ENCODE measurements around the gene SH3GL1.
"Not testable (repeated sequence)": the region's sequence is repeated elsewhere in the genome, so short reads cannot be mapped to it uniquely, and the experiment has no call there.

DNA sequence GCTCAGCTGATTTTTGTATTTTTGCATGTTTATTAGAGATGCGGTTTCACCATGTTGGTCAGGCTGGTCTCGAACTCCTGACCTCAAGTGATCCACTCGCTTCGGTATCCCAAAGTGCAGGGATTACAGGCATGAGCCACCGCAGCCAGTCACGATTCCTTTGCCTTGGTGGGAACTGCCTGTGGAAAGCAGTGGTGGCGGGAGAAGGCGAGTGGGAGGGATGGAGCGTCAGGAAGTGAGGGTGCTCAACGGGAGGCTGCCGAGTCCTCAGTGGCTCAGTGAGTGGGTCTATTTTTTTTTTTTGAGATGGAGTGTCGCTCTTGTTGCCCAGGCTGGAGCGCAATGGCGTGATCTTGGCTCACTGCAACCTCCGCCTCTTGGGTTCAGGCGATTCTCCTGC, 51.1 kb downstream of the SH3GL1 start:
- TF ChIP-seq POLR2AphosphoS5 (IDR thresholded peaks at IDR 0.05; ENCODE audit: low read depth, low read length); RCOR1 (IDR thresholded peaks at IDR 0.05; ENCODE audit: low read length): not testable (repeated sequence)
- TF ChIP-seq, protein P1, sequence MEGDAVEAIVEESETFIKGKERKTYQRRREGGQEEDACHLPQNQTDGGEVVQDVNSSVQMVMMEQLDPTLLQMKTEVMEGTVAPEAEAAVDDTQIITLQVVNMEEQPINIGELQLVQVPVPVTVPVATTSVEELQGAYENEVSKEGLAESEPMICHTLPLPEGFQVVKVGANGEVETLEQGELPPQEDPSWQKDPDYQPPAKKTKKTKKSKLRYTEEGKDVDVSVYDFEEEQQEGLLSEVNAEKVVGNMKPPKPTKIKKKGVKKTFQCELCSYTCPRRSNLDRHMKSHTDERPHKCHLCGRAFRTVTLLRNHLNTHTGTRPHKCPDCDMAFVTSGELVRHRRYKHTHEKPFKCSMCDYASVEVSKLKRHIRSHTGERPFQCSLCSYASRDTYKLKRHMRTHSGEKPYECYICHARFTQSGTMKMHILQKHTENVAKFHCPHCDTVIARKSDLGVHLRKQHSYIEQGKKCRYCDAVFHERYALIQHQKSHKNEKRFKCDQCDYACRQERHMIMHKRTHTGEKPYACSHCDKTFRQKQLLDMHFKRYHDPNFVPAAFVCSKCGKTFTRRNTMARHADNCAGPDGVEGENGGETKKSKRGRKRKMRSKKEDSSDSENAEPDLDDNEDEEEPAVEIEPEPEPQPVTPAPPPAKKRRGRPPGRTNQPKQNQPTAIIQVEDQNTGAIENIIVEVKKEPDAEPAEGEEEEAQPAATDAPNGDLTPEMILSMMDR (IDR thresholded peaks at IDR 0.05), result not testable (repeated sequence)
- TF ChIP-seq, protein P2, sequence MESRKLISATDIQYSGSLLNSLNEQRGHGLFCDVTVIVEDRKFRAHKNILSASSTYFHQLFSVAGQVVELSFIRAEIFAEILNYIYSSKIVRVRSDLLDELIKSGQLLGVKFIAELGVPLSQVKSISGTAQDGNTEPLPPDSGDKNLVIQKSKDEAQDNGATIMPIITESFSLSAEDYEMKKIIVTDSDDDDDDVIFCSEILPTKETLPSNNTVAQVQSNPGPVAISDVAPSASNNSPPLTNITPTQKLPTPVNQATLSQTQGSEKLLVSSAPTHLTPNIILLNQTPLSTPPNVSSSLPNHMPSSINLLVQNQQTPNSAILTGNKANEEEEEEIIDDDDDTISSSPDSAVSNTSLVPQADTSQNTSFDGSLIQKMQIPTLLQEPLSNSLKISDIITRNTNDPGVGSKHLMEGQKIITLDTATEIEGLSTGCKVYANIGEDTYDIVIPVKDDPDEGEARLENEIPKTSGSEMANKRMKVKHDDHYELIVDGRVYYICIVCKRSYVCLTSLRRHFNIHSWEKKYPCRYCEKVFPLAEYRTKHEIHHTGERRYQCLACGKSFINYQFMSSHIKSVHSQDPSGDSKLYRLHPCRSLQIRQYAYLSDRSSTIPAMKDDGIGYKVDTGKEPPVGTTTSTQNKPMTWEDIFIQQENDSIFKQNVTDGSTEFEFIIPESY (IDR thresholded peaks at IDR 0.05; ENCODE audit: borderline replicate concordance, low read depth), result not testable (repeated sequence)
- TF ChIP-seq, protein P3, sequence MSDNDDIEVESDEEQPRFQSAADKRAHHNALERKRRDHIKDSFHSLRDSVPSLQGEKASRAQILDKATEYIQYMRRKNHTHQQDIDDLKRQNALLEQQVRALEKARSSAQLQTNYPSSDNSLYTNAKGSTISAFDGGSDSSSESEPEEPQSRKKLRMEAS (IDR thresholded peaks at IDR 0.05; ENCODE audit: low read depth), result not testable (repeated sequence)
